MM.1S (cell line): Measurements from ENCODE around the gene HM13.

ENCODE experiments used
- DNase-seq: peaks from one replicate; pipeline ENCODE4 v3.0.0-alpha.2; 2015
- H2AFZ ChIP-seq: fragments of 300-600 bp; sonication (generic); 2 replicates; pipeline ENCODE4 v1.6.0; 2016; ENCODE audit warnings: antibody characterized with exemption, low read length
- H3F3A ChIP-seq: fragments of 300-600 bp; sonication (generic); 2 replicates; pipeline ENCODE4 v1.6.1; 2016; ENCODE audit warnings: mild to moderate bottlenecking, antibody characterized with exemption, low read length, moderate library complexity, mixed read lengths; ENCODE audit not compliant: insufficient read depth
- H3K27ac ChIP-seq: fragments of 300-600 bp; sonication (generic); 2 replicates; pipeline ENCODE4 v1.5.1; 2016; ENCODE audit warnings: mild to moderate bottlenecking, low read length
- H3K27me3 ChIP-seq: fragments of 300-600 bp; sonication (generic); replicated peaks from 2 replicates; pipeline ENCODE4 v1.6.0; 2016; ENCODE audit warnings: low read length; ENCODE audit not compliant: insufficient read depth
- H3K36me3 ChIP-seq: fragments of 300-600 bp; sonication (generic); replicated peaks from 2 replicates; pipeline ENCODE4 v1.6.1; 2016; ENCODE audit warnings: mild to moderate bottlenecking, low read length, mixed read lengths; ENCODE audit not compliant: insufficient read depth
- H3K4me1 ChIP-seq: fragments of 300-600 bp; sonication (generic); 2 replicates; pipeline ENCODE4 v1.6.1; 2016; ENCODE audit warnings: low read length, mixed read lengths
- H3K4me2 ChIP-seq: fragments of 300-600 bp; sonication (generic); 2 replicates; pipeline ENCODE4 v1.6.0; 2016; ENCODE audit warnings: low read depth, low read length
- H3K4me3 ChIP-seq: fragments of 300-600 bp; sonication (generic); 2 replicates; pipeline ENCODE4 v1.5.1; 2016; ENCODE audit warnings: low read length, mixed read lengths
- H3K79me2 ChIP-seq: fragments of 300-600 bp; sonication (generic); 2 replicates; pipeline ENCODE4 v1.6.1; 2016; ENCODE audit warnings: mixed run types, low read length, mixed read lengths
- H3K9ac ChIP-seq: fragments of 300-600 bp; sonication (generic); 2 replicates; pipeline ENCODE4 v1.6.1; 2016; ENCODE audit warnings: low read length, mixed read lengths
- H3K9me2 ChIP-seq: fragments of 300-600 bp; sonication (generic); replicated peaks from 2 replicates; pipeline ENCODE4 v1.6.1; 2016; ENCODE audit warnings: mild to moderate bottlenecking, low read length, mixed read lengths; ENCODE audit not compliant: insufficient read depth
- H3K9me3 ChIP-seq: fragments of 300-600 bp; sonication (generic); replicated peaks from 2 replicates; pipeline ENCODE4 v1.6.1; 2016; ENCODE audit warnings: mild to moderate bottlenecking, low read length, mixed read lengths; ENCODE audit not compliant: insufficient read depth
- H4K20me1 ChIP-seq: fragments of 300-600 bp; sonication (generic); 2 replicates; pipeline ENCODE4 v1.6.1; 2016; ENCODE audit warnings: mild to moderate bottlenecking, low read length, moderate library complexity, mixed read lengths; ENCODE audit not compliant: insufficient read depth
- EZH2 ChIP-seq: fragments of 300-600 bp; sonication (generic); optimal IDR thresholded peaks from 2 replicates; pipeline ENCODE3; 2017; ENCODE audit warnings: low read depth, mild to moderate bottlenecking, antibody characterized with exemption, low read length, mixed read lengths
- EZH2phosphoT487 ChIP-seq: fragments of 300-600 bp; sonication (generic); IDR thresholded peaks from 2 replicates; pipeline ENCODE4 v1.6.1; 2018; ENCODE audit warnings: antibody characterized with exemption, low read length
- TF ChIP-seq, protein P1 (sequence below): fragments of 300-600 bp; sonication (generic); IDR thresholded peaks from 2 replicates; pipeline ENCODE4 v1.5.1; 2016; ENCODE audit warnings: antibody characterized with exemption, low read length, mixed read lengths

The HM13 gene

GRCh38 chr20:31548820-31549512 is 34.7 kb downstream of the HM13 start:
- Histone ChIP-seq H3K9me3 (no peaks in the 10 kb centered on the region), H3K27ac (no peak overlapping the region), H3K4me2 (no peak overlapping the region), H3K79me2 (peaks cover 61% of the 10 kb centered on the region), H4K20me1 (no peaks in the 10 kb centered on the region), H3K9me2 (no peaks in the 10 kb centered on the region), H3K9ac (no peak overlapping the region), H3K27me3 (no peaks in the 10 kb centered on the region), H3K4me3 (no peak overlapping the region), H3K4me1 (no peaks in the 10 kb centered on the region), H3K36me3 (peaks cover 21% of the 10 kb centered on the region; the same call in 1 of the 2 replicates), H2AFZ (no peak overlapping the region), H3F3A (peaks cover 10% of the 10 kb centered on the region)
- no peak for TF ChIP-seq EZH2
- TF ChIP-seq, protein P1, sequence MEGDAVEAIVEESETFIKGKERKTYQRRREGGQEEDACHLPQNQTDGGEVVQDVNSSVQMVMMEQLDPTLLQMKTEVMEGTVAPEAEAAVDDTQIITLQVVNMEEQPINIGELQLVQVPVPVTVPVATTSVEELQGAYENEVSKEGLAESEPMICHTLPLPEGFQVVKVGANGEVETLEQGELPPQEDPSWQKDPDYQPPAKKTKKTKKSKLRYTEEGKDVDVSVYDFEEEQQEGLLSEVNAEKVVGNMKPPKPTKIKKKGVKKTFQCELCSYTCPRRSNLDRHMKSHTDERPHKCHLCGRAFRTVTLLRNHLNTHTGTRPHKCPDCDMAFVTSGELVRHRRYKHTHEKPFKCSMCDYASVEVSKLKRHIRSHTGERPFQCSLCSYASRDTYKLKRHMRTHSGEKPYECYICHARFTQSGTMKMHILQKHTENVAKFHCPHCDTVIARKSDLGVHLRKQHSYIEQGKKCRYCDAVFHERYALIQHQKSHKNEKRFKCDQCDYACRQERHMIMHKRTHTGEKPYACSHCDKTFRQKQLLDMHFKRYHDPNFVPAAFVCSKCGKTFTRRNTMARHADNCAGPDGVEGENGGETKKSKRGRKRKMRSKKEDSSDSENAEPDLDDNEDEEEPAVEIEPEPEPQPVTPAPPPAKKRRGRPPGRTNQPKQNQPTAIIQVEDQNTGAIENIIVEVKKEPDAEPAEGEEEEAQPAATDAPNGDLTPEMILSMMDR: no peak
- TF ChIP-seq EZH2phosphoT487: no peak
- DNase-seq: no peak

- no peak overlapping the region for H2AFZ ChIP-seq
- H3K4me2 ChIP-seq: no peak overlapping the region
- H3K36me3 ChIP-seq: peaks cover 21% of the 10 kb centered on the region; the same call in 1 of the 2 replicates
- H3K27me3 ChIP-seq: no peaks in the 10 kb centered on the region
- H3K9me3 ChIP-seq: no peaks in the 10 kb centered on the region
- no peak for DNase-seq
- H3K4me1 ChIP-seq: no peaks in the 10 kb centered on the region
- H3K9ac ChIP-seq: no peak overlapping the region
- no peaks in the 10 kb centered on the region for H4K20me1 ChIP-seq
- no peak overlapping the region for H3K4me3 ChIP-seq
- no peak for TF ChIP-seq EZH2
- TF ChIP-seq, protein P1: no peak
- TF ChIP-seq EZH2phosphoT487: no peak
- H3F3A ChIP-seq: peaks cover 5% of the 10 kb centered on the region
- H3K9me2 ChIP-seq: no peaks in the 10 kb centered on the region
- no peak overlapping the region for H3K27ac ChIP-seq
- peaks cover 56% of the 10 kb centered on the region for H3K79me2 ChIP-seq
Measured at GRCh38 chr20:31549513-31549880, 35.3 kb downstream of the HM13 start.

GRCh38 chr20:31550099-31550498 is 35.9 kb downstream of the HM13 start:
- no peak overlapping the region for H3K4me2 ChIP-seq
- no peaks in the 10 kb centered on the region for H3K4me1 ChIP-seq
- DNase-seq: no peak
- H2AFZ ChIP-seq: no peak overlapping the region
- no peak overlapping the region for H3K27ac ChIP-seq
- peaks cover 50% of the 10 kb centered on the region for H3K79me2 ChIP-seq
- H3K27me3 ChIP-seq: no peaks in the 10 kb centered on the region
- no peak overlapping the region for H3K4me3 ChIP-seq
- no peaks in the 10 kb centered on the region for H3K9me3 ChIP-seq
- H3K9ac ChIP-seq: no peak overlapping the region
- peaks cover 5% of the 10 kb centered on the region; the same call in 1 of the 2 replicates for H3F3A ChIP-seq
- H3K36me3 ChIP-seq: peaks cover 21% of the 10 kb centered on the region; the same call in 1 of the 2 replicates
- H3K9me2 ChIP-seq: no peaks in the 10 kb centered on the region
- no peaks in the 10 kb centered on the region for H4K20me1 ChIP-seq
- no peak for TF ChIP-seq EZH2
- no peak for TF ChIP-seq EZH2phosphoT487
- TF ChIP-seq, protein P1: no peak
